Neutrophil (primary cell): ENCODE measurements around the gene NAT14.

Experiments
- H3K27ac ChIP-seq: fragments of 200-600 bp; sonication (generic); 2 replicates; pipeline ENCODE4 v1.5.1; 2016; ENCODE audit warnings: mild to moderate bottlenecking, moderate library complexity
- H3K27me3 ChIP-seq: fragments of 200-600 bp; sonication (generic); 2 replicates; pipeline ENCODE4 v1.6.0; 2016; ENCODE audit warnings: mild to moderate bottlenecking
- H3K36me3 ChIP-seq: fragments of 200-600 bp; sonication (generic); 2 replicates; pipeline ENCODE4 v1.5.1; 2017
- H3K4me1 ChIP-seq, 2 experiments: fragments of 200-600 bp in 1 of 2; sonication (generic) in 1 of 2; 1 replicate in 1 of 2; 2 replicates in 1 of 2; pipeline versions ENCODE4 v1.5.1 to v1.6.1; 2013 to 2016; ENCODE audit warnings: low read depth in 1 of 2, low read length in 1 of 2, mild to moderate bottlenecking in 1 of 2, moderate library complexity in 1 of 2; ENCODE audit not compliant: control insufficient read depth in 1 of 2, insufficient read depth in 1 of 2
- H3K4me3 ChIP-seq, 2 experiments: fragments of 200-600 bp in 1 of 2; sonication (generic) in 1 of 2; 1 replicate in 1 of 2; 2 replicates in 1 of 2; pipeline ENCODE4 v1.5.1; 2013 to 2016; ENCODE audit warnings: low read depth in 1 of 2, low read length in 1 of 2, mild to moderate bottlenecking in 1 of 2, moderate library complexity in 1 of 2
- H3K9me3 ChIP-seq: fragments of 200-600 bp; sonication (generic); 2 replicates; pipeline ENCODE4 v1.5.1; 2016
- CTCF ChIP-seq: fragments of 200-600 bp; sonication (generic); IDR thresholded peaks from 2 replicates; pipeline ENCODE4 v1.5.1; 2016; ENCODE audit warnings: antibody characterized with exemption

The NAT14 gene

GRCh38 chr19:55520691-55521292, 35.8 kb downstream of the NAT14 start:
- H3K4me3 ChIP-seq, result no peak overlapping the region
- peaks cover 19% of the 10 kb centered on the region for H3K27me3 ChIP-seq
- H3K4me1 ChIP-seq, result peaks cover 4 to 9% of the 10 kb centered on the region in 2 experiments
- no peak for TF ChIP-seq CTCF
- H3K36me3 ChIP-seq, result no peaks in the 10 kb centered on the region
- no peaks in the 10 kb centered on the region for H3K9me3 ChIP-seq
- H3K27ac ChIP-seq, result no peak overlapping the region

- no peaks in the 10 kb centered on the region for H3K9me3 ChIP-seq
- H3K36me3 ChIP-seq, result no peaks in the 10 kb centered on the region
- no peak overlapping the region for H3K4me3 ChIP-seq
- no peaks in the 10 kb centered on the region for H3K4me1 ChIP-seq
- H3K27ac ChIP-seq, result no peak overlapping the region
- H3K27me3 ChIP-seq, result peaks cover 28% of the 10 kb centered on the region
- TF ChIP-seq CTCF, result no peak
Measured at GRCh38 chr19:55525289-55526101, 40.5 kb downstream of the NAT14 start.

GRCh38 chr19:55526216-55527196, 41.5 kb downstream of the NAT14 start:
- Histone ChIP-seq H3K4me3 (no peak overlapping the region), H3K4me1 (no peaks in the 10 kb centered on the region), H3K27ac (no peak overlapping the region), H3K36me3 (no peaks in the 10 kb centered on the region), H3K27me3 (peaks cover 28% of the 10 kb centered on the region), H3K9me3 (no peaks in the 10 kb centered on the region)
- no peak for TF ChIP-seq CTCF

GRCh38 chr19:55527197-55528029, 42.4 kb downstream of the NAT14 start:
- no peak overlapping the region for H3K27ac ChIP-seq
- no peaks in the 10 kb centered on the region for H3K4me1 ChIP-seq
- no peak overlapping the region for H3K4me3 ChIP-seq
- H3K27me3 ChIP-seq, result peaks cover 28% of the 10 kb centered on the region
- H3K36me3 ChIP-seq, result no peaks in the 10 kb centered on the region
- no peaks in the 10 kb centered on the region for H3K9me3 ChIP-seq
- TF ChIP-seq CTCF, result no peak
